AG04449 (cell line): ENCODE results near the gene PLA2R1.

ENCODE experiments used
- CTCF ChIA-PET: fragments of 350-600 bp; formaldehyde crosslinking; extraction: SDS; loops from one replicate; lab custom pipeline; 2021; ENCODE audit warnings: antibody characterized with exemption; lab: Yijun Ruan, JAX
- POLR2A ChIA-PET: fragments of 400-600, 350-600 bp; formaldehyde crosslinking; extraction: SDS; loops from one replicate; lab custom pipeline; 2020; ENCODE audit warnings: antibody characterized with exemption, inconsistent platforms; lab: Yijun Ruan, JAX
- DNase-seq: peaks from one replicate; pipeline ENCODE4 v3.0.0-alpha.2; 2010; ENCODE audit warnings: low read depth, low spot score
- H3K4me3 ChIP-seq: 2 replicates; pipeline ENCODE4 v1.5.1; 2011; ENCODE audit warnings: low read depth, mild to moderate bottlenecking, control low read depth, low read length
- CTCF ChIP-seq: IDR thresholded peaks from one replicate; pipeline ENCODE4 v1.5.1; 2011; ENCODE audit warnings: mild to moderate bottlenecking, moderate library complexity, low read length, control low read depth, inconsistent platforms; ENCODE audit not compliant: insufficient read depth; ENCODE audit errors: missing control alignments

The PLA2R1 gene

GRCh38 chr2:160105366-160105765 lies 43.0 kb upstream of the PLA2R1 start:
- no peak for TF ChIP-seq CTCF
- H3K4me3 ChIP-seq, result no peak overlapping the region
- POLR2A ChIA-PET, result no interaction called here
- CTCF ChIA-PET, result interaction anchor here (0.7 to 2.9 kb wide), 4 partner anchors 219 to 958 kb away, joined by 3 to 10 read pairs (median 4); no protein-coding TSS in a partner anchor
- no peak for DNase-seq

- TF ChIP-seq CTCF, result no peak
- H3K4me3 ChIP-seq, result no peak overlapping the region
- CTCF ChIA-PET, result interaction anchor here (0.6 to 2.9 kb wide), 3 partner anchors 326 to 901 kb away, joined by 3 to 10 read pairs (median 4); no protein-coding TSS in a partner anchor
- POLR2A ChIA-PET, result no interaction called here
- no peak for DNase-seq
Observed at GRCh38 chr2:160104115-160104514, 41.7 kb upstream of the PLA2R1 start.

- TF ChIP-seq CTCF, result no peak
- DNase-seq, result no peak
- POLR2A ChIA-PET, result interaction anchor here (0.7 kb wide), 1 partner anchor 603 kb away, joined by 3 read pairs; no protein-coding TSS in a partner anchor
- CTCF ChIA-PET, result interaction anchor here (0.9 to 2.6 kb wide), 5 partner anchors 10 to 966 kb away, joined by 3 to 21 read pairs (median 5); no protein-coding TSS in a partner anchor
- H3K4me3 ChIP-seq, result no peak overlapping the region
Observed at GRCh38 chr2:160097326-160097725, 34.9 kb upstream of the PLA2R1 start.

GRCh38 chr2:160096409-160096808 lies 34.0 kb upstream of the PLA2R1 start:
- H3K4me3 ChIP-seq, result no peak overlapping the region
- DNase-seq, result no peak
- CTCF ChIA-PET, result interaction anchor here (0.9 to 2.6 kb wide), 5 partner anchors 11 to 967 kb away, joined by 3 to 21 read pairs (median 5); no protein-coding TSS in a partner anchor
- TF ChIP-seq CTCF, result no peak
- POLR2A ChIA-PET, result no interaction called here

- TF ChIP-seq CTCF, result no peak
- DNase-seq, result no peak
- H3K4me3 ChIP-seq, result no peak overlapping the region
- CTCF ChIA-PET, result no interaction called here
- POLR2A ChIA-PET, result no interaction called here
Observed at GRCh38 chr2:160092445-160092844, 30.0 kb upstream of the PLA2R1 start.

- ChIA-PET CTCF (interaction anchor here (1.0 to 1.6 kb wide), 4 partner anchors 13 to 210 kb away, joined by 3 to 4 read pairs (median 4); no protein-coding TSS in a partner anchor), POLR2A (no interaction called here)
- no peak for DNase-seq
- TF ChIP-seq CTCF, result no peak
- H3K4me3 ChIP-seq, result no peak overlapping the region
Observed at GRCh38 chr2:160091381-160091780, 29.0 kb upstream of the PLA2R1 start.
